ENCODE data around the gene MAP1LC3B2. TPM values are rescaled to one million over a fixed set of nuclear protein-coding genes. Genes with fewer than 3 reads are reported as not detected.

The MAP1LC3B2 gene
- total RNA-seq, 6 donors from 2014 or later = 1.5 to 5.7 (median 2.5) TPM; not detected in 2

DNA sequence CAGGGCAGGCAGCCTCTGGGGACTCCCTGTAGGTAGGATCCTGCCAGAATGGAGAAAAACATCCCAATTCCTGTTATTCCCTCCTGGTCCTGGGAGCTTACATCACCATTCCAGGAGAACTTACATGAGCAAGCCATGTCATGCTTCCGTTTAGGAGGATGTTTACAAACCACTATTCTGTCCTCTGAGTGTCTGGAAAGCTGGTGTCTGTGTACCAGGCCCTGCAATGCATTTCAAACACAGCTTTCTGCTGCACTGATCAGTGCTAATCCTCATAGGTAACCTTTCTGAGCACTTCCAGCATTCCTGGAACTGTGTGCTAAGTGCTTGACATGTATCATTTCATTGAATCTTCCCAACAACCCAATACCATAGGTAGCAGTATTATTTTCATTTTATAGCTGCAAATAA, 19.8 kb upstream of the MAP1LC3B2 start:
- no peaks in the 10 kb centered on the region for H3K27me3 ChIP-seq
- WGBS, 2 donors = 11 to 38% methylated on average over 1 of the region's 1 CpG
- peaks cover 17 to 41% (median 35%) of the 10 kb centered on the region in 4 donors for H3K4me1 ChIP-seq
- DNase-seq (no peak), ATAC-seq (ENCODE audit: low FRiP score in 2 of 2) (no peak)
- peak overlapping the region in 1 of 4 donors; percentile 13 for H3K27ac ChIP-seq
- H3K36me3 ChIP-seq = no peaks in the 10 kb centered on the region
- no peaks in the 10 kb centered on the region for H3K9me3 ChIP-seq
- no peak overlapping the region for H3K4me3 ChIP-seq
- TF ChIP-seq, protein P1, sequence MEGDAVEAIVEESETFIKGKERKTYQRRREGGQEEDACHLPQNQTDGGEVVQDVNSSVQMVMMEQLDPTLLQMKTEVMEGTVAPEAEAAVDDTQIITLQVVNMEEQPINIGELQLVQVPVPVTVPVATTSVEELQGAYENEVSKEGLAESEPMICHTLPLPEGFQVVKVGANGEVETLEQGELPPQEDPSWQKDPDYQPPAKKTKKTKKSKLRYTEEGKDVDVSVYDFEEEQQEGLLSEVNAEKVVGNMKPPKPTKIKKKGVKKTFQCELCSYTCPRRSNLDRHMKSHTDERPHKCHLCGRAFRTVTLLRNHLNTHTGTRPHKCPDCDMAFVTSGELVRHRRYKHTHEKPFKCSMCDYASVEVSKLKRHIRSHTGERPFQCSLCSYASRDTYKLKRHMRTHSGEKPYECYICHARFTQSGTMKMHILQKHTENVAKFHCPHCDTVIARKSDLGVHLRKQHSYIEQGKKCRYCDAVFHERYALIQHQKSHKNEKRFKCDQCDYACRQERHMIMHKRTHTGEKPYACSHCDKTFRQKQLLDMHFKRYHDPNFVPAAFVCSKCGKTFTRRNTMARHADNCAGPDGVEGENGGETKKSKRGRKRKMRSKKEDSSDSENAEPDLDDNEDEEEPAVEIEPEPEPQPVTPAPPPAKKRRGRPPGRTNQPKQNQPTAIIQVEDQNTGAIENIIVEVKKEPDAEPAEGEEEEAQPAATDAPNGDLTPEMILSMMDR (IDR thresholded peaks at IDR 0.05) = no peak
- TF ChIP-seq POLR2AphosphoS5 (IDR thresholded peaks at IDR 0.05) (no peak), POLR2A (IDR thresholded peaks at IDR 0.05) (no peak), EP300 (IDR thresholded peaks at IDR 0.05) (no peak)

DNA sequence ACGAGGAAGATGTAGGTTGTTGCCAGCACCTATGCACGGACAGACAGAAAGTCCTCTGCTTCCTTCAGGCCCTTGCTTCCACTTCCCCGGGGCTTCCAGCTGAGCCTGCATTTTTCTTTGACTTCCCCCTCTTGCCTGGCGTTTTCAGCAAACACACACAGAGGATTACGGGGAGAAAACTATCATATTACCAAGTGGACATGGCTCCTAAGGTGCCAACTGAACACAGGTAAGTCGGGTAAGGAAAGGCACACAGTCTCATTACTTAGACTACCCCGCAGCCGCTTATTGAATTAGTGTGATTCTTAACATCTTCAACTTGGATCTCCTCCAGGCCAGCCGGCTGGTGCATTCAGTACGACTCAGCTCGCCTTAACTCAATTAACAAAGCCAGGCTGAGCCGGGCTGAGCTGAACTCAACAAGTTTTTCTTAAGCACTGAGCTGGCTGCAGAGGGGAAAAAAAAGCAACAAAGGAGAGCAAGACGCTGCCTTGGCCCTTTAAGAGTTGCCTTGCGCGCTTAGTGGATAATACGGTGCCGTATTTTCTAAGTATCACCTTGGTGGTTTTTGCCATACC, 19.2 kb upstream of the MAP1LC3B2 start:
- WGBS, 2 donors = 40 to 45% methylated on average over 17 of the region's 17 CpGs
- Histone ChIP-seq H3K4me3 (no peak overlapping the region), H3K9me3 (no peaks in the 10 kb centered on the region), H3K4me1 (peaks cover 14 to 47% (median 32%) of the 10 kb centered on the region in 4 donors), H3K36me3 (no peaks in the 10 kb centered on the region), H3K27me3 (no peaks in the 10 kb centered on the region), H3K27ac (peak overlapping the region in 1 of 4 donors; percentile 13)
- ATAC-seq (ENCODE audit: low FRiP score in 2 of 2) (peak in 1 of 2 donors; percentile 3), DNase-seq (peak in 1 of 2 donors; percentile 45)
- TF ChIP-seq, protein P1 (IDR thresholded peaks at IDR 0.05) = no peak
- no peak for TF ChIP-seq EP300 (IDR thresholded peaks at IDR 0.05)
- TF ChIP-seq POLR2AphosphoS5 (IDR thresholded peaks at IDR 0.05) = no peak
- TF ChIP-seq POLR2A (IDR thresholded peaks at IDR 0.05) = no peak

DNA sequence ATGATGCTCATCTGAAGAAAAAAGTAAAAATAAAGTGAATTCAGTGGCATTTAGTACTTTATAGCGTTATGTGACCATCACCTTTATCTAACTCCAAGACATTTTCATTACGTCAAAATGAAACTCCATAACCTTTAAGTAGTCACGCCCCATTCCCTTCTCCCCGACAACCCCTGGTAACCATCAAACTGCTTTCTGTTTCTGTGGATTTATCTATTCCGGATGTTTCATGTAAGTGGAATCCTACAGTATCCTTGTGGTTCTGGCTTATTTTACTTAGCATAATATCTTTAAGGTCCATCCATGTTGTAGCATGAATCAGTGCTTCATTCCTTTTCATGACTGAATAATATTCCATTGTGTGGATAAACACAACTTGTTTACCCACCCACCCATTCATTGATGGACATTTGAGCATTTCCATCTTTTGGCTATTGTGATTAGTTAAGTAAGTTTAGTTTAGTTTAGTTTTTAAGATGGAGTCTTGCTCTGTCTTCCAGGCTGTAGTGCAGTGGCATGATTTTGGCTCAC, 18.5 kb upstream of the MAP1LC3B2 start:
- no peak for ATAC-seq (ENCODE audit: low FRiP score in 2 of 2)
- no peak overlapping the region for H3K4me3 ChIP-seq
- no peak for DNase-seq
- no peaks in the 10 kb centered on the region for H3K9me3 ChIP-seq
- no peaks in the 10 kb centered on the region for H3K27me3 ChIP-seq
- TF ChIP-seq, protein P1 (IDR thresholded peaks at IDR 0.05) = no peak
- no peak for TF ChIP-seq POLR2A (IDR thresholded peaks at IDR 0.05)
- TF ChIP-seq EP300 (IDR thresholded peaks at IDR 0.05) = no peak
- TF ChIP-seq POLR2AphosphoS5 (IDR thresholded peaks at IDR 0.05) = no peak
- no peak overlapping the region for H3K27ac ChIP-seq
- WGBS, 2 donors = 85 to 89% methylated on average over 5 of the region's 5 CpGs
- H3K36me3 ChIP-seq = no peaks in the 10 kb centered on the region
- H3K4me1 ChIP-seq = peaks cover 17 to 47% (median 32%) of the 10 kb centered on the region in 4 donors

DNA sequence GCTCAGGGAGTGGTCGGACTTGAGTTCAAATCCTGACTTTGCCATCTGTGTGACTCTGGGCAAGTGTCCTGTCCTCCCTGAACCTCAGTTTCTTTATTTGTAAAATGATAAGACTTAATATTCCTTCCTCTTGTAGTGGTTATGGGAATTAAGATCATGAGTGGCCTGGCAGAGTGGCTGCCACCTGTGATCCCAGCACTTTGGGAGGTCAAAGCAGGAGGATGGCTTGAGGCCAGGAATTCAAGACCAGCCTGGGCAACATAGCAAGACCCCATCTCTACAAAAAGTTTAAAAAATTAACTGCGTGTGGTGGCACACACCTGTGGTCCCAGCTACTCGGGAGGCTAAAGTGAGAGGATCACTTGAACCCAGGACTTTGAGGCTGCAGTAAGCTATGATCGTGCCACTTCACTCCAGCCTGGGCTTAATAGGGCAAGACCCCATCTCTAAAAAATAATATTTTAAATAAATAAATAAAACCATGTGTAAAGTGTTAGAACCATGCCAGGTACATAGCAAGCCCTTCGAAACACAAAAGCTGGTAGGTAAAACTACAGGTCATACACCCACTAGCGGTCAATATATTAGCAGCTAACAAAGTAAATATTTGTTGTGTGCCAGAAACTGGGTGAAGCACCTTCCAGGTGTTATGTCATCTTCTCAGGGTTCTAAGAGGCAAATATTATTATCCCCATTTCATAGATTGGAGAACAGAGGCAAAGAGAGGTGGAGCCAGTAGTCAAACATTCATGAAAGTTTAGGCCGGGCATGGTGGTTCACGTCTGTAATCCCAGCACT, 17.4 kb upstream of the MAP1LC3B2 start:
- Histone ChIP-seq H3K4me3 (no peak overlapping the region), H3K36me3 (no peaks in the 10 kb centered on the region), H3K9me3 (no peaks in the 10 kb centered on the region), H3K27me3 (no peaks in the 10 kb centered on the region), H3K27ac (no peak overlapping the region), H3K4me1 (peaks cover 17 to 47% (median 32%) of the 10 kb centered on the region in 4 donors)
- DNase-seq (no peak), ATAC-seq (ENCODE audit: low FRiP score in 2 of 2) (no peak)
- WGBS, 2 donors = 89 to 91% methylated on average over 8 of the region's 8 CpGs
- TF ChIP-seq POLR2AphosphoS5 (IDR thresholded peaks at IDR 0.05) (no peak), EP300 (IDR thresholded peaks at IDR 0.05) (no peak), POLR2A (IDR thresholded peaks at IDR 0.05) (no peak)

DNA sequence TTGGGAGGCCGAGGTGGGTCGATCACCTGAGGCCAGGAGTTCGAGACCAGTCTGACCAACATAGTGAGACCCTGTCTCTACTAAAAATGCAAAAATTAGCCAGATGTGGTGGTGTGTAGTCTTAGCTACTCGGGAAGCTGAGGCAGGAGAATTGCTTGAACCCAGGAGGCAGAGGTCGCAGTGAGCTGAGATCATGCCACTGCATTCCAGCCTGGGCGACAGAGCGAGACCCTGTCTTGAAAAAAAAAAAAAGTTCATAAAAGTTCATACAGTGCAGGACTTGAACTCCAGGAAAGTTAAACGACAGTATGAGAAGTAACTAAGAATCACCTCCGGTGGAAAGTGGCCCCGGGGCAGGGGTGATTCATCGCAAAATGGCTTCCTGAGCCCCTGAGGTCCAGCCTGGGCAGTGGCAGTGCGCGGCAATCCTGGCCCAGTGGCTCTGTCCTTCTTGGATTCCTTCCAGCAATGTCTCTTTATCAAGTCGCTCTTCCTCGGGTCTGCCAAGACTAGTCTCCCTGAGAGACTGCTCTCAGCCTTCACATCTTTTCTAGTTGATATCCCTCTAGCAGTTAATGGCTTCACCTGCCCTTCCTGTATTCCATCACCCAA, 16.7 kb upstream of the MAP1LC3B2 start:
- Histone ChIP-seq H3K27me3 (no peaks in the 10 kb centered on the region), H3K36me3 (no peaks in the 10 kb centered on the region), H3K4me1 (peaks cover 17 to 43% (median 32%) of the 10 kb centered on the region in 4 donors), H3K4me3 (no peak overlapping the region), H3K27ac (no peak overlapping the region), H3K9me3 (no peaks in the 10 kb centered on the region)
- DNase-seq (peak in 1 of 2 donors; percentile 18), ATAC-seq (ENCODE audit: low FRiP score in 2 of 2) (no peak)
- 69 to 75% methylated on average over 15 of the region's 15 CpGs for WGBS, 2 donors
- TF ChIP-seq EP300 (IDR thresholded peaks at IDR 0.05) = no peak
- TF ChIP-seq POLR2A (IDR thresholded peaks at IDR 0.05) = no peak
- TF ChIP-seq, protein P1 (IDR thresholded peaks at IDR 0.05) = no peak
- no peak for TF ChIP-seq POLR2AphosphoS5 (IDR thresholded peaks at IDR 0.05)

Data from upper lobe of left lung (tissue), 6 donors.